PC-3 (cell line): ENCODE data around the gene KCTD10. TPM values are rescaled to one million over a fixed set of nuclear protein-coding genes. Genes with fewer than 3 reads are reported as not detected.

ENCODE experiments used
- ATAC-seq: fragments of 200-7000 bp; cut with Tn5 transposase; 2 replicates; pipeline ENCODE4 v1.9.1; 2020; ENCODE audit warnings: mild to moderate bottlenecking, moderate library complexity
- BruUV-seq: library from RNA; stranded (reverse); fragments of 400-500 nt; replicated peaks from 2 replicates; lab custom pipeline; 2021; lab: Mats Ljungman, UMichigan
- CTCF ChIA-PET: fragments of 300-600 bp; sonication (Branson Sonifier 250); formaldehyde crosslinking; loops from one replicate; lab custom pipeline; 2022; ENCODE audit warnings: antibody characterized with exemption; lab: Charles Lee
- POLR2A ChIA-PET: fragments of 300-600 bp; sonication (Branson Sonifier 250); formaldehyde crosslinking; loops from one replicate; lab custom pipeline; 2022; ENCODE audit warnings: antibody characterized with exemption; ENCODE audit not compliant: unreplicated experiment; lab: Charles Lee
- DNase-seq: peaks from one replicate; pipeline ENCODE4 v3.0.0-alpha.2; 2015
- H2AFZ ChIP-seq: fragments of 300-600 bp; sonication (generic); 2 replicates; pipeline ENCODE4 v1.6.0; 2016; ENCODE audit warnings: antibody characterized with exemption, low read length
- H3F3A ChIP-seq: fragments of 300-600 bp; sonication (generic); one replicate; pipeline ENCODE4 v1.6.0; 2017; ENCODE audit warnings: antibody characterized with exemption, low read length, control low read depth, mild to moderate bottlenecking; ENCODE audit not compliant: unreplicated experiment
- H3K27ac ChIP-seq: fragments of 300-600 bp; sonication (generic); 2 replicates; pipeline ENCODE4 v1.5.1; 2016; ENCODE audit warnings: mild to moderate bottlenecking, low read length
- H3K27me3 ChIP-seq: fragments of 300-600 bp; sonication (generic); 2 replicates; pipeline ENCODE4 v1.6.1; 2016; ENCODE audit warnings: low read length, mixed read lengths
- H3K36me3 ChIP-seq: fragments of 300-600 bp; sonication (generic); 2 replicates; pipeline ENCODE4 v1.6.1; 2016; ENCODE audit warnings: low read depth, mixed run types, low read length, mixed read lengths
- H3K4me1 ChIP-seq: fragments of 300-600 bp; sonication (generic); 2 replicates; pipeline ENCODE4 v1.5.1; 2016; ENCODE audit warnings: low read length; ENCODE audit not compliant: insufficient read depth
- H3K4me2 ChIP-seq: fragments of 300-600 bp; sonication (generic); 2 replicates; pipeline ENCODE4 v1.6.0; 2016; ENCODE audit warnings: low read length
- H3K4me3 ChIP-seq: fragments of 300-600 bp; sonication (generic); 2 replicates; pipeline ENCODE4 v1.5.1; 2016; ENCODE audit warnings: mild to moderate bottlenecking, low read length, mixed read lengths
- H3K79me2 ChIP-seq: fragments of 300-600 bp; sonication (generic); 2 replicates; pipeline ENCODE4 v1.6.1; 2017; ENCODE audit warnings: low read length, mixed read lengths
- H3K9ac ChIP-seq: fragments of 300-600 bp; sonication (generic); 2 replicates; pipeline ENCODE4 v1.6.0; 2016; ENCODE audit warnings: mild to moderate bottlenecking, low read length
- H3K9me2 ChIP-seq: fragments of 300-600 bp; sonication (generic); replicated peaks from 2 replicates; pipeline ENCODE4 v1.6.1; 2016; ENCODE audit warnings: mixed run types, low read length, mixed read lengths
- H3K9me3 ChIP-seq: fragments of 300-600 bp; sonication (generic); 2 replicates; pipeline ENCODE4 v1.6.1; 2016; ENCODE audit warnings: low read length, mixed read lengths
- H4K20me1 ChIP-seq: fragments of 300-600 bp; sonication (generic); 2 replicates; pipeline ENCODE4 v1.6.1; 2016; ENCODE audit warnings: low read length, mixed read lengths
- CTCF ChIP-seq: fragments of 300-600 bp; sonication (generic); conservative IDR thresholded peaks from 2 replicates; pipeline ENCODE4 v1.5.1; 2017; ENCODE audit warnings: antibody characterized with exemption, low read depth, mild to moderate bottlenecking, low read length
- EZH2 ChIP-seq: fragments of 300-600 bp; sonication (generic); IDR thresholded peaks from one replicate; pipeline ENCODE4 v1.6.1; 2017; ENCODE audit warnings: antibody characterized with exemption, mild to moderate bottlenecking, low read length; ENCODE audit not compliant: unreplicated experiment
- EZH2phosphoT487 ChIP-seq: fragments of 300-600 bp; sonication (generic); IDR thresholded peaks from 2 replicates; pipeline ENCODE4 v1.6.1; 2018; ENCODE audit warnings: mild to moderate bottlenecking, antibody characterized with exemption, low read length, borderline replicate concordance
- intact Hi-C: fragments of 100-400 bp; cut with micrococcal nuclease; formaldehyde crosslinking; loops from 2 replicates; pipeline ENCODE4 v1.9.0; 2023
- total RNA-seq: library from RNA; depleted of rRNA; stranded (reverse); fragments of >200 nt; gene quantifications from 2 replicates; pipeline ENCODE4 v1.2.3, GENCODE V29; 2014

The KCTD10 gene
- total RNA-seq, 1 experiment from 2014 or later, result 42.3 TPM

GRCh38 chr12:109524466-109525278 is 47.6 kb upstream of the KCTD10 start:
- POLR2A ChIA-PET, result no interaction called here
- Histone ChIP-seq H3K9ac (no peak overlapping the region), H3K79me2 (no peaks in the 10 kb centered on the region), H3K9me2 (no peaks in the 10 kb centered on the region), H3K9me3 (no peaks in the 10 kb centered on the region), H3K36me3 (peaks cover 14% of the 10 kb centered on the region; the same call in 1 of the 2 replicates), H3K4me1 (no peaks in the 10 kb centered on the region), H2AFZ (no peak overlapping the region), H3K4me3 (no peak overlapping the region), H3K4me2 (no peak overlapping the region), H3K27ac (no peak overlapping the region), H3K27me3 (no peaks in the 10 kb centered on the region), H3F3A (no peaks in the 10 kb centered on the region), H4K20me1 (no peaks in the 10 kb centered on the region)
- TF ChIP-seq EZH2phosphoT487 (no peak), CTCF (no peak), EZH2 (no peak)
- ATAC-seq (no peak), DNase-seq (no peak)
- BruUV-seq, result no TSS peak
- intact Hi-C loops, result no loop called here
- CTCF ChIA-PET, result no interaction called here

GRCh38 chr12:109523504-109523903 is 46.4 kb upstream of the KCTD10 start:
- TF ChIP-seq EZH2phosphoT487 (no peak), CTCF (no peak), EZH2 (no peak)
- POLR2A ChIA-PET, result no interaction called here
- intact Hi-C loops, result no loop called here

GRCh38 chr12:109523071-109523470 is 46.0 kb upstream of the KCTD10 start:
- BruUV-seq, result no TSS peak
- no peak for ATAC-seq
- H3K9ac ChIP-seq, result no peak overlapping the region
- H3K79me2 ChIP-seq, result no peaks in the 10 kb centered on the region
- no peaks in the 10 kb centered on the region for H3K27me3 ChIP-seq
- DNase-seq, result no peak
- H4K20me1 ChIP-seq, result no peaks in the 10 kb centered on the region
- no peak overlapping the region for H3K4me2 ChIP-seq
- no peaks in the 10 kb centered on the region for H3K9me3 ChIP-seq
- ChIA-PET POLR2A (no interaction called here), CTCF (no interaction called here)
- intact Hi-C loops, result no loop called here
- no peak overlapping the region for H3K4me3 ChIP-seq
- H3F3A ChIP-seq, result no peaks in the 10 kb centered on the region
- no peak overlapping the region for H3K27ac ChIP-seq
- no peaks in the 10 kb centered on the region for H3K9me2 ChIP-seq
- H3K36me3 ChIP-seq, result peaks cover 14% of the 10 kb centered on the region; the same call in 1 of the 2 replicates
- H3K4me1 ChIP-seq, result no peaks in the 10 kb centered on the region
- TF ChIP-seq CTCF (no peak), EZH2 (no peak), EZH2phosphoT487 (no peak)
- no peak overlapping the region for H2AFZ ChIP-seq

More at GRCh38 chr12:109523504-109523903, 46.4 kb upstream of the KCTD10 start:
- Histone ChIP-seq H3K27me3 (no peaks in the 10 kb centered on the region), H3K9me3 (no peaks in the 10 kb centered on the region), H2AFZ (no peak overlapping the region), H3K36me3 (peaks cover 14% of the 10 kb centered on the region; the same call in 1 of the 2 replicates), H3K4me3 (no peak overlapping the region), H3K9me2 (no peaks in the 10 kb centered on the region), H3K4me2 (no peak overlapping the region), H3K27ac (no peak overlapping the region), H3F3A (no peaks in the 10 kb centered on the region), H4K20me1 (no peaks in the 10 kb centered on the region), H3K4me1 (no peaks in the 10 kb centered on the region), H3K9ac (no peak overlapping the region), H3K79me2 (no peaks in the 10 kb centered on the region)
- CTCF ChIA-PET, result no interaction called here
- no TSS peak for BruUV-seq
- no peak for ATAC-seq
- DNase-seq, result no peak
